Measurements from ENCODE around the gene PTPRN2.

DNA sequence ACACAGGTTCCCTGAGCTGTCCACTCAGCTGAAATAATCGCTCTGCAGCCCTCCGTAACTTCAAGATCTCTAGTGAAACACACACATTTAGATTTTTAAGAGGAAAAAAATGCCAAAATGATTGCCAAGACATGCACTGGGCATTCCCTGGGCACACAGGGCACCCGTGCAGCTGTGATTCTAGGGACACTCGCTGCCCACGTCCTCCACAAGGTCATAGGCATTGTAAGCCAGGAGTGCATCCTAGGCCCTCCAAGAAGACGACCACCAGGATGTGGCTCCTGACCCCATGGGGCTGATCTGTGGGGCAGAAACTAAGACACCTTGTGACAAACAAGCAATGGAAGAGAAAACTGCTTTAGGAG is 563.3 kb downstream of the PTPRN2 start:
- no peak for TF ChIP-seq POLR2A (IDR thresholded peaks at IDR 0.05)
- TF ChIP-seq, protein P1, sequence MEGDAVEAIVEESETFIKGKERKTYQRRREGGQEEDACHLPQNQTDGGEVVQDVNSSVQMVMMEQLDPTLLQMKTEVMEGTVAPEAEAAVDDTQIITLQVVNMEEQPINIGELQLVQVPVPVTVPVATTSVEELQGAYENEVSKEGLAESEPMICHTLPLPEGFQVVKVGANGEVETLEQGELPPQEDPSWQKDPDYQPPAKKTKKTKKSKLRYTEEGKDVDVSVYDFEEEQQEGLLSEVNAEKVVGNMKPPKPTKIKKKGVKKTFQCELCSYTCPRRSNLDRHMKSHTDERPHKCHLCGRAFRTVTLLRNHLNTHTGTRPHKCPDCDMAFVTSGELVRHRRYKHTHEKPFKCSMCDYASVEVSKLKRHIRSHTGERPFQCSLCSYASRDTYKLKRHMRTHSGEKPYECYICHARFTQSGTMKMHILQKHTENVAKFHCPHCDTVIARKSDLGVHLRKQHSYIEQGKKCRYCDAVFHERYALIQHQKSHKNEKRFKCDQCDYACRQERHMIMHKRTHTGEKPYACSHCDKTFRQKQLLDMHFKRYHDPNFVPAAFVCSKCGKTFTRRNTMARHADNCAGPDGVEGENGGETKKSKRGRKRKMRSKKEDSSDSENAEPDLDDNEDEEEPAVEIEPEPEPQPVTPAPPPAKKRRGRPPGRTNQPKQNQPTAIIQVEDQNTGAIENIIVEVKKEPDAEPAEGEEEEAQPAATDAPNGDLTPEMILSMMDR (IDR thresholded peaks at IDR 0.05) = no peak
